Right lobe of liver (tissue), 4 donors: ENCODE data around the gene PGBD2.

Source experiments
- POLR2A ChIP-seq: fragments of 450-650 bp; IDR thresholded peaks from one replicate; pipeline ENCODE4 v1.6.1; 2017; ENCODE audit warnings: antibody characterized with exemption, mild to moderate bottlenecking
- TF ChIP-seq, protein P1 (sequence below), 4 donors: fragments of 200-600 bp in 3 of 4; fragments of 450-650 bp in 1 of 4; IDR thresholded peaks; one replicate each; pipeline versions ENCODE4 v1.5.1 to v1.8.0; 2016 to 2022; ENCODE audit warnings: antibody characterized with exemption in 4 of 4, mild to moderate bottlenecking in 2 of 4
- donor health status: DM: no; HTN: no; CAD: no.
- donor health status: DM: no; HTN: no; CAD: no.
- donor health status: DM: no; HTN: yes; CAD: no.

DNA sequence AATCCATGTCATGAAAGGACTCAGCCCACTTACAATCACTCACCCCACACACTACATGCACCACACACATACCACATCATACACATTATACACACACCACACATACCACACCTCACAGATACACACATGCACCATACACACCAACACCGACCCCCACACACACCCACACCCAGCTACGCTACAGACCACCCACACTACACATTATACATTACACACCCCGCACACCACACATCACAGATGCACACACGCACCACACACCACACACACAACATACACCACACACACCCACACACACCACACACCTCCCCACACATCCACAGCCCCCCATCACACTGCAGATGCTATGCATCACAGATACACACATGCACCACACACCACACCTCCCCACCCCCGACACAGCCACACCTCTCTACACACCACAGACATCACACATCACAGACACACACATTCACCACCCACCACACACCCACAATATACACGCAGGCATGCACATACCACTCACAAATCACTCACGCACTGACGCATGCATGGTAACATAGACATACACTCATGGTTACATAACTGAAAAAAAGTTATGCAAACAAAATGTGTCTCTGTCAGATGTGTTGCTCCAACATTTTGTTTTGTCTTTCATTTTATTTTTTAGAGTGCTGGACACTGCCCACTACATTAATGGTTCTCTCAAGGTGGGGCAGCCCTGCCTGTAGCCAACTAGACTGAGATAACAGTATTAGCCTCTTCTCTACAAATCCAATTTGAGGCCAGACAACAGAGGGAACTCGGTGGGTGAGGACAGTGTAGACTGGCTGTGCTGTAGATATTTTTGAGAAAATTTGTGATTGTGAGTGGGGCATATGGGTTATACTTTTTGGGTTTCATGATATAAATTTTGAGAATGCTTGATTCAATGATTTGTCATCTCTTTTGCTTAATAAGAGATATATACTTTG, 15.2 kb upstream of the PGBD2 start:
- no peak for TF ChIP-seq POLR2A
- TF ChIP-seq, protein P1, sequence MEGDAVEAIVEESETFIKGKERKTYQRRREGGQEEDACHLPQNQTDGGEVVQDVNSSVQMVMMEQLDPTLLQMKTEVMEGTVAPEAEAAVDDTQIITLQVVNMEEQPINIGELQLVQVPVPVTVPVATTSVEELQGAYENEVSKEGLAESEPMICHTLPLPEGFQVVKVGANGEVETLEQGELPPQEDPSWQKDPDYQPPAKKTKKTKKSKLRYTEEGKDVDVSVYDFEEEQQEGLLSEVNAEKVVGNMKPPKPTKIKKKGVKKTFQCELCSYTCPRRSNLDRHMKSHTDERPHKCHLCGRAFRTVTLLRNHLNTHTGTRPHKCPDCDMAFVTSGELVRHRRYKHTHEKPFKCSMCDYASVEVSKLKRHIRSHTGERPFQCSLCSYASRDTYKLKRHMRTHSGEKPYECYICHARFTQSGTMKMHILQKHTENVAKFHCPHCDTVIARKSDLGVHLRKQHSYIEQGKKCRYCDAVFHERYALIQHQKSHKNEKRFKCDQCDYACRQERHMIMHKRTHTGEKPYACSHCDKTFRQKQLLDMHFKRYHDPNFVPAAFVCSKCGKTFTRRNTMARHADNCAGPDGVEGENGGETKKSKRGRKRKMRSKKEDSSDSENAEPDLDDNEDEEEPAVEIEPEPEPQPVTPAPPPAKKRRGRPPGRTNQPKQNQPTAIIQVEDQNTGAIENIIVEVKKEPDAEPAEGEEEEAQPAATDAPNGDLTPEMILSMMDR (IDR thresholded peaks at IDR 0.05): no peak
